ENCODE measurements around the gene PITX1.

Gene PITX1

DNA sequence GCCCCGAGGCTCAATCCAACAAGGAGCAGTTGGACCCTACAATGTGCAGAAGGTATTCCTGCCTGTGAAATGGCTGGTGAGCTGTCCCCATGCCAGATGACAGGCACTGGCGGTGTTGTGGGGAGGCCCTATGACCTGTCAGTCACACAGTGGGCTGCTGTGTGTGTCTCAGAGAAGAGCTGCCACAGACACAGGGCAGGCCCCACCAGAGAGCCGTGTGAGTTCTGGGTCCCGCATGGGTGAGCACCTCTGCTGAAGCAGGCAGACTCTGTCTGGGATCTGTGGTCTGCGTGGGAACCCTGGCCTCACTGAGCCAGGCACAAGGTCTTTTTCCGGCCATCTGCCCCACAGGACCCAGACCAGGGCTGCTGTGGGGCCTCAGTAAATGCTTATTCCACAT lies 37.3 kb upstream of the PITX1 start:
- TF ChIP-seq CTCF (IDR thresholded peaks at IDR 0.05; ENCODE audit: insufficient read depth, low read length, poor library complexity, severe bottlenecking) (no peak), EZH2phosphoT487 (conservative IDR thresholded peaks at IDR 0.05; ENCODE audit: low read length) (no peak)
- Histone ChIP-seq H3K9ac (ENCODE audit: low read length) (no peak overlapping the region), H2AFZ (ENCODE audit: low read depth, low read length, severe bottlenecking) (no peak overlapping the region), H3K79me2 (ENCODE audit: insufficient read depth, low read length) (no peaks in the 10 kb centered on the region), H4K20me1 (ENCODE audit: low read depth, low read length) (no peaks in the 10 kb centered on the region), H3K27ac (ENCODE audit: low read depth, low read length) (no peak overlapping the region), H3K4me2 (ENCODE audit: low read depth, low read length, poor library complexity, severe bottlenecking) (no peak overlapping the region), H3K36me3 (ENCODE audit: low read length) (no peaks in the 10 kb centered on the region), H3F3A (ENCODE audit: insufficient read depth) (no peaks in the 10 kb centered on the region), H3K4me3 (ENCODE audit: insufficient read depth, low read length, poor library complexity, severe bottlenecking) (no peak overlapping the region), H3K27me3 (ENCODE audit: low read length) (no peaks in the 10 kb centered on the region), H3K9me3 (ENCODE audit: insufficient read depth, low read length) (no peaks in the 10 kb centered on the region), H3K9me2 (replicated peaks; ENCODE audit: insufficient read depth, low read length) (no peaks in the 10 kb centered on the region)

- no peaks in the 10 kb centered on the region for H3K79me2 ChIP-seq (ENCODE audit: insufficient read depth, low read length)
- H3K27ac ChIP-seq (ENCODE audit: low read depth, low read length): no peak overlapping the region
- H3F3A ChIP-seq (ENCODE audit: insufficient read depth): no peaks in the 10 kb centered on the region
- no peak overlapping the region for H3K4me3 ChIP-seq (ENCODE audit: insufficient read depth, low read length, poor library complexity, severe bottlenecking)
- no peak for TF ChIP-seq EZH2phosphoT487 (conservative IDR thresholded peaks at IDR 0.05; ENCODE audit: low read length)
- TF ChIP-seq CTCF (IDR thresholded peaks at IDR 0.05; ENCODE audit: insufficient read depth, low read length, poor library complexity, severe bottlenecking): no peak
- no peaks in the 10 kb centered on the region for H3K36me3 ChIP-seq (ENCODE audit: low read length)
- H3K9ac ChIP-seq (ENCODE audit: low read length): no peak overlapping the region
- no peaks in the 10 kb centered on the region for H3K9me3 ChIP-seq (ENCODE audit: insufficient read depth, low read length)
- no peaks in the 10 kb centered on the region for H3K27me3 ChIP-seq (ENCODE audit: low read length)
- no peaks in the 10 kb centered on the region for H4K20me1 ChIP-seq (ENCODE audit: low read depth, low read length)
- H3K9me2 ChIP-seq (replicated peaks; ENCODE audit: insufficient read depth, low read length): no peaks in the 10 kb centered on the region
- H3K4me2 ChIP-seq (ENCODE audit: low read depth, low read length, poor library complexity, severe bottlenecking): no peak overlapping the region
- no peak overlapping the region for H2AFZ ChIP-seq (ENCODE audit: low read depth, low read length, severe bottlenecking)
Observed at GRCh38 chr5:135069895-135070657, 36.0 kb upstream of the PITX1 start.

GRCh38 chr5:135069016-135069770 lies 35.2 kb upstream of the PITX1 start:
- Histone ChIP-seq H3K4me2 (ENCODE audit: low read depth, low read length, poor library complexity, severe bottlenecking) (no peak overlapping the region), H3K27me3 (ENCODE audit: low read length) (no peaks in the 10 kb centered on the region), H3F3A (ENCODE audit: insufficient read depth) (no peaks in the 10 kb centered on the region), H4K20me1 (ENCODE audit: low read depth, low read length) (no peaks in the 10 kb centered on the region), H3K9ac (ENCODE audit: low read length) (no peak overlapping the region), H3K36me3 (ENCODE audit: low read length) (no peaks in the 10 kb centered on the region), H2AFZ (ENCODE audit: low read depth, low read length, severe bottlenecking) (no peak overlapping the region), H3K79me2 (ENCODE audit: insufficient read depth, low read length) (no peaks in the 10 kb centered on the region), H3K9me2 (replicated peaks; ENCODE audit: insufficient read depth, low read length) (no peaks in the 10 kb centered on the region), H3K9me3 (ENCODE audit: insufficient read depth, low read length) (no peaks in the 10 kb centered on the region), H3K4me3 (ENCODE audit: insufficient read depth, low read length, poor library complexity, severe bottlenecking) (no peak overlapping the region), H3K27ac (ENCODE audit: low read depth, low read length) (no peak overlapping the region)
- TF ChIP-seq CTCF (IDR thresholded peaks at IDR 0.05; ENCODE audit: insufficient read depth, low read length, poor library complexity, severe bottlenecking) (no peak), EZH2phosphoT487 (conservative IDR thresholded peaks at IDR 0.05; ENCODE audit: low read length) (no peak)
